Measurements from ENCODE around the gene CD69. TPM values are rescaled to one million over a fixed set of nuclear protein-coding genes. Genes with fewer than 3 reads are reported as not detected.

Gene CD69
- total RNA-seq, 4 donors from 2014 or later = 0.47 to 2.6 (median 1.1) TPM

- no peak overlapping the region for H3K4me3 ChIP-seq
- no peak for ATAC-seq
- H3K4me1 ChIP-seq = no peaks in the 10 kb centered on the region
- H3K9me3 ChIP-seq = no peaks in the 10 kb centered on the region
- TF ChIP-seq POLR2A (IDR thresholded peaks at IDR 0.05) (no peak), EP300 (IDR thresholded peaks at IDR 0.05) (no peak), POLR2AphosphoS5 (IDR thresholded peaks at IDR 0.05) (no peak), CTCF (IDR thresholded peaks at IDR 0.05) (no peak)
- no peaks in the 10 kb centered on the region for H3K36me3 ChIP-seq
- no peak overlapping the region for H3K27ac ChIP-seq
- no peaks in the 10 kb centered on the region for H3K27me3 ChIP-seq
- 80 to 93% methylated on average over 1 of the region's 1 CpG for WGBS, 2 donors (ENCODE audit: low coverage in 1 of 2)
These were observed 36.7 kb downstream of the CD69 start for GRCh38 chr12:9724023-9724422.

- H3K9me3 ChIP-seq = no peaks in the 10 kb centered on the region
- 64 to 65% methylated on average over 5 of the region's 5 CpGs for WGBS, 2 donors (ENCODE audit: low coverage in 1 of 2)
- H3K27ac ChIP-seq = no peak overlapping the region
- no peak for ATAC-seq
- H3K36me3 ChIP-seq = no peaks in the 10 kb centered on the region
- no peak overlapping the region for H3K4me3 ChIP-seq
- no peak for TF ChIP-seq CTCF (IDR thresholded peaks at IDR 0.05)
- no peak for TF ChIP-seq POLR2AphosphoS5 (IDR thresholded peaks at IDR 0.05)
- no peaks in the 10 kb centered on the region for H3K4me1 ChIP-seq
- H3K27me3 ChIP-seq = no peaks in the 10 kb centered on the region
These were observed 39.2 kb downstream of the CD69 start for GRCh38 chr12:9721394-9722092.

GRCh38 chr12:9719790-9720189 is 40.9 kb downstream of the CD69 start:
- Histone ChIP-seq H3K9me3 (no peaks in the 10 kb centered on the region), H3K36me3 (no peaks in the 10 kb centered on the region), H3K4me3 (no peak overlapping the region), H3K27ac (no peak overlapping the region), H3K4me1 (no peaks in the 10 kb centered on the region), H3K27me3 (no peaks in the 10 kb centered on the region)
- TF ChIP-seq CTCF (IDR thresholded peaks at IDR 0.05) = no peak
- TF ChIP-seq POLR2AphosphoS5 (IDR thresholded peaks at IDR 0.05) = no peak
- TF ChIP-seq POLR2A (IDR thresholded peaks at IDR 0.05) = no peak
- TF ChIP-seq EP300 (IDR thresholded peaks at IDR 0.05) = no peak
- WGBS, 2 donors (ENCODE audit: low coverage in 1 of 2) = 40 to 50% methylated on average over 1 of the region's 1 CpG
- ATAC-seq = no peak

- 69 to 100% methylated on average over 2 to 3 of the region's 7 CpGs for WGBS, 2 donors (ENCODE audit: low coverage in 1 of 2)
- no peaks in the 10 kb centered on the region for H3K9me3 ChIP-seq
- ATAC-seq = no peak
- H3K4me3 ChIP-seq = no peak overlapping the region
- H3K4me1 ChIP-seq = no peaks in the 10 kb centered on the region
- H3K27ac ChIP-seq = no peak overlapping the region
- no peaks in the 10 kb centered on the region for H3K27me3 ChIP-seq
- H3K36me3 ChIP-seq = no peaks in the 10 kb centered on the region
- TF ChIP-seq POLR2A (IDR thresholded peaks at IDR 0.05) = no peak
- TF ChIP-seq CTCF (IDR thresholded peaks at IDR 0.05) = no peak
- no peak for TF ChIP-seq POLR2AphosphoS5 (IDR thresholded peaks at IDR 0.05)
- TF ChIP-seq EP300 (IDR thresholded peaks at IDR 0.05) = no peak
These were observed 41.7 kb downstream of the CD69 start for GRCh38 chr12:9718968-9719367.

Measured in gastroesophageal sphincter (tissue), 4 donors.